OCI-LY1 (cell line): ENCODE results near the gene LPCAT1.

Source experiments
- CTCF ChIP-seq: fragments of 200-600 bp; sonication (generic), shearing (Covaris generic); IDR thresholded peaks from 2 replicates; pipeline ENCODE4 v1.5.1; 2017; ENCODE audit warnings: mild to moderate bottlenecking, antibody characterized with exemption, low read length, moderate library complexity, mixed read lengths
- EZH2 ChIP-seq: fragments of 200-600 bp; sonication (generic), shearing (Covaris generic); IDR thresholded peaks from 2 replicates; pipeline ENCODE4 v1.8.0; 2017; ENCODE audit warnings: borderline replicate concordance, mixed run types, mild to moderate bottlenecking, antibody characterized with exemption, low read length, moderate library complexity, mixed read lengths

GRCh38 chr5:1445313-1445688 lies 78.5 kb downstream of the LPCAT1 start, which contains the start of gene SLC6A3:
- TF ChIP-seq CTCF (no peak), EZH2 (no peak)
